CD1c-positive myeloid dendritic cell (primary cell): ENCODE measurements around the gene JAG1.
"Not testable (repeated sequence)": the region's sequence is repeated elsewhere in the genome, so short reads cannot be mapped to it uniquely, and the experiment has no call there.

Experiments used
- DNase-seq: peaks from one replicate; pipeline ENCODE4 v3.0.0-alpha.2; 2016; ENCODE audit errors: extremely low spot score

JAG1 gene

DNA sequence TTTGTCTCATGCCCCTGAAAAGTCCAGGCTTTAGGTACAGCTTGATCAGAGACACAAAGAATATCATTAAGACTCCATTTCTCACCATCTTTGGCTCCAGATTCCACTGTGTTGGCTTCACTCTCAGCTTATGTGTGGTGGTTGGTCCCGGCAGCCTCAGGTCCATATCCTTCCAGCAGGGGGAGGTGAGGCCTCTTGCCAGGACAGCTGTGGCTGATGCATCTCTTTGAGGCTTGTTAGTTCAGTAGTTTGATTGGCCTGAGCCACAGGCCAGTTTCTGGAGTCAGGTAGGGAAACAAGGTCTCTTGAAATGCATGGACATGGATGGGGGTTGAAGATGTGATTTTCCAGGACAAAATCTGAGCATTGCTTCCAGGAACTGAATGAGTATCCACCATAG, 62.4 kb downstream of the JAG1 start:
- DNase-seq, result no peak

DNA sequence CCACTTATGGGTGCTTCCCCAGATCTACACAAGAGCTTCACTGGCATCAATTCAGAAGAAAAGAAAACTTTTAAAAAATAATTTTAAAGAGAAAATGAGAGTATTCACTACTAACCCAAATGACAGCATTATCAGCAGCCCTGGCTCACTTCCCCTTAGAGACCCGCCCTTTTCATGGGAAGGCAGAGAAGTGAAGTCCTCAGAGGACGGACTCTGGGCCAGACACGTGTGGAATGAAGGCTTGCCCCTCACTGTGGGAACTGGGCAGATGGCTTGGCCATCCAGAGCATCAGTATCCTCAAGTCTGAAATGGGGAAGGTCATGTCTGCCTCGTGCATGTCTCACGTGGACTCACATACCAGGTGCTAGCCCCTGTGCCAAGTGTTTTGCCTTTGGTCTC, 63.5 kb downstream of the JAG1 start:
- DNase-seq, result peak; percentile 36

DNA sequence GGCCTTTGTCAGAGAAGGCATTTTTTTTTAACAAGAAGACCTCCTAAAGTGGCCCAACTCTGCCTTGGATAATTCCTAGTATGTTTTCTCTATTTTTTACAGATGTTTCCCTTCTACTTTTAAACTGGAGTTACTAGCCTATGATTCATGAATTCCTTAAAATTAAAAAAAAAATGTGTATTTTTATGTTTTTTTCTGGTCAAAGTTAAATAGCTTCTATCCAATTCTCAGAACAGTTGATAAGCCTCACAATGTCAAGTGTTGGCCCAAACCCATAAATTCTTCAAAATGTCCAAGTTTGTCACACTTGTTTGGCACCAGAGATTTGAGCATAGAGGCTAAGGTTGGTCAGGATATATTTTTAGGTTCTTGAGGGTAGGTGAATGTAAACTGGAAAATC, 64.0 kb downstream of the JAG1 start:
- DNase-seq, result no peak

DNA sequence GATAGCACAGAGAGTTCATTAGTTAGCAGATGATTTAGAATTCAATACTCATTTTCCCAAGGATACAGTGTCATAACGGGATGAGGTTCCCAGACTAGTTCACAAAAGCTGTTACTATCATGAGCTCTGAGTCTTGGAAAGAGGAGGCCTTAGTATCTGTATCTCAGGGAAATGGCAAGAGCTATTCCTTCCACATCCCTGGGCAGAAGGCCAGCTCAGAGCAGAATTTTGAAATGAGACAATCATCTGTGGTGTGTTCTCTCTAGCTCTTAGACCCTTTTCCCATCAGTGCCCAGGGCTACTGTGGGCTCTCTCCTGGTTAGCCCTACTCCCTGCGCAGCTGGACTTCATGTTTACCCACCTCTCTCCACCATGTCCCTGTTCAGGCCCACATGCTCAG, 64.5 kb downstream of the JAG1 start:
- DNase-seq, result no peak

DNA sequence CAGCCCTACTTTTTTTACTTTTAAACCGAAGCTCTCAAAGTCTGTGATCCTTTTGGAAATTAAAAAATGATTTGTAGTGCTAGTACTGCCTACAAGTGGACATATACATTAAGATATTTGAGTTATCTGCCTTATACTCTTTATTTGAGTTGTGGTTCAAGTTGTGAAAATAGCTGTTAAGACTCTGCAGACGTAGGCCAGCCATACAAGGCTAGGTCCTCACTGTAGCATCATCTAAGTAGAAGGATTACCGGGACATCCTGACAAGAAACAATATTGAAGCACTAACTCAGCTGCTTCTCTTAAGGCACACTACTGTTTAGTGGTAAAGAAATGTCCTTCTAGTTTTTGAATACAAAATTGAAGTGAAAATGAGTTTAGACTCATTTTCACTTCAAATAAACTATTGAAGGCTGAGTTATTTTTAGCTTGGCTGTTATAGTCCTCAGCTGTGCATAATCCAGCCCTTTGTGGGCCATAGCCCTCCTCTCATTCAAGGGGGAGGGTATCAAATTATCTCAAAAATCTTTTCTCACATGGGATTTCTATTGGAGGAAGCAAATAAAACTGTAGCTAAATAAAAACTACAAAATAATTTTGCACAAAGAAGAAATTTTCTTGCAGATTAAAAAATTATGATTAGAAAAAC, 68.1 kb downstream of the JAG1 start:
- no peak for DNase-seq

DNA sequence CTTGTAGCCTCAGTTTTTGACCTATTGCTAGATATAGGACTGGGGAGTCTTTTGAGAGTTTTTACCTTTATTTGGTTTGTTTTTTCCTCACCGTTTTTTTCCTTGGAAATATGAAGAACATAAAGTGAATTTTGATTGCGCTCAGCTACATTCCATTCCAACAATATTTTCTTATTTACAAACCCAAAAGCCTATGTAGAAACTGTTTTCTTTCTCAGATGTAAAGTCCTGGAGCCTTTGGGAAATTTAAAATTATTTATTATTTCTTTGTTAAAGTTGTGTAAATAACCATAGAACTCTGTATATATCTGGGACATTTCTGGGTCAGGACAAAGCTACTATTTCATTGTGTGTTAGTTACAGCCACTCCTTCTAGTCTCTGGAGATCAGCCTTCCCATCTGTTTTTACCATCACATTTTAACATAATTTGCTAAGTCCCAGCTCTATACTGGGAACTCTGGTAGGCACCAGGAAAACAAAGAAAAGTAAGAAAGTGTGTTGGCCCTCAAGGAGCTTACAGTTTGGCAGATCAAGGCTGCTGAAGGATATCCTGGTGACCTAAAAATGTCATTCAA, 68.8 kb downstream of the JAG1 start:
- no peak for DNase-seq

DNA sequence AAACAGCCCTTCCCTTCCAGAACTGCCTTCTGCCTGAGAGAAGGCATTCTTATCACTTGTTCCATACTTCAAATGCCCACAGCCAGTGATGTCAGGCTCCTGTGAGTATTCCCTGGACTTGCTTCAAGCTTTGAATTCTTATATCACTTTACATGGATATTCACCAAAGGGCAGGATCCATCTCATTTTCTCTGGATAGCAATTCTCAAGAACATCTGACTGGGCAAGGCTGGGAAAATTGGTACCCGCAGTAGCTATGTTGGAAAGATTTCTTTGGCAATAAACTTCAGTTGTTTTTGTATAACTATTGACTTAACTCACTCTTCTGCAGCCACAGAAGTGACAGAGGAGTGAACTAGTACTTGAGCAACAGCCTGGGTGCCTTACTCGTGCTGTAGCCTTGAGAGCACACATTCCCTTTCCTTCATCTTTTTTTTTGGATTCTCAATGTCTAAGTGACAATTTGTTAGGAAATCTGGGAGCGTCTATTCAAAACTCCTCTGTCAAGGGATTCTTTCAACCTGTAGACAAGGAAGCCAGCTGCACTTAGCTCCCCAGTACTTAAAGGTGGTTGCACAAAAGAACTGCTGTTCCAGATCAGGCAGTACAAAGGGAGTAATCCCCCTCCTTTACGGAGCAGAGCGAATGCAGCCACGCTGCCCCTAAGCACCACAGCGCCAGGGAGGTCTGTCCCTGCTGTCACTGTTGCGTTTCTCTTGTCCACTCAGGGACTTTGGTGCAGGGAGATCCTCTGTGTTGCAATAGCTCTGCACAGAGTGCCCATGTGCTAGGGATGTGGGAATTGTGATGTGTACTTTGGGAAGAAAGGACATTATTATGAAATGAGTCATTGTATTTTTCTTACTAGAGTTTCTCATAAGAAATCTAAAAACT, 69.6 kb downstream of the JAG1 start:
- DNase-seq, result no peak

DNA sequence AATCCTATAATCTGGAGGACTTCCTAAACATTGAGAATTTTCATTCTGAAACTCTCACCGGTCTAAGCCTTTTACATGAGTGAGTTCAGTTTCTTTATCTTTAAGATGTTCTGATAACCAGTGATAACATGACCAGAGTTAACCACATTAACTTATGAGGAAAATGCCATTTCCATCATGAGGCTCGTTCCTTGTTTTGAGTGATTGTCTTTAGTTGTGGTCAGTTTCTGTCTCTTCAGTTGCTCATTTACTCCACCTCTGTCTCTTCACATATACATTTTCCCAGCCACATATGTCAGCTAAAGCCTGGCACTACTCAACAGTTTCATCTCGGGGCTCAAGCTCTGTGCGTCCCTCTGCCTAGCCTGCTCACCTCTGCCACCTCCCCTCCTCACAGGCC, 70.4 kb downstream of the JAG1 start:
- DNase-seq, result no peak

DNA sequence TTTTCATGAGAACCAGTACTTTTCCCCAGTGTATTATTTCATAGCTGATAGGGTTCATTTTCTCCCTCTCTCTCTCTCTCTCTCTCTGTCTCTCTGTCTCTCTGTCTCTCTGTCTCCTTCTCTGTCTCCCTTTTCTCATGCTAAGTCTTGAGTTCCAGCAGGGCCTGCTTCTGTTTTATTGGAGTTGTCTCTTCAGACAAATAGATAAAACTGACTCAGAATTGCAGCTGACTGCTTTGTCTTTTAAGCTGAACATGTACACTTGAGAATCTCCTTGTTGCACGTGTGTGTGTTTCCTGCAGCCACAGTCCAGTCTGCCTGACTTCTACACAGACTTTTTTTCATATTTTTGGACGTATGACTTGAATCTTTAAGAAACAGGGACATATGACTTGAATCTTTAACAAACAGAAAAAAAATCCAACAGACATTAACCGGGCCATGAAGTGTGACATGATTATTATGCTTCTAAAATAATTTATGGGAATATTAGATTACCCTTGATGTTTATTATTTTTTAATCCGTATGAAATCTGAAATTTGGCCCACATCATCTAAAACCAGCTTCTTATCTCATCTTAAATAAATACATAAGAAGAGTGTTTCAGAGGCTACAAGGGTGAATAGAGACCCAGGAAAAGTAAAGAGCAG, 71.5 kb downstream of the JAG1 start:
- DNase-seq, result no peak

DNA sequence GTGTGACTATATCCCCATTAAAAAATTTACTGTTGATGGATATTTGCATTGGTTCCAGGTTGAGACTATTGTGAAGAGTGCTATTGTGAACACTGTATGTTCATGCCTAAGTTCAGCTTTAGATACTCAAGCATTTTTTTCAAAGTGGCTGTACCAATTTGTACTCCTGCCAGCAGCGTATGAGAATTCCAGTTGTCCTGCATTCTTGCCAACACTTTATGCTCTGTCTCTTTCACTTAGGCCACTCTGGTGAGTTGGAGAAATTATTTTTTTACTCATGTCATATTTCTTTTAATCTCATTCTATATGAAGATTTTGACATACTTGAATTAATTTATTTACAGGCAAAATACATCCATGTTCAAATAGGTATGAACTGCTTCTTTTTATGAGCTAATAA, 76.2 kb downstream of the JAG1 start:
- no peak for DNase-seq

DNA sequence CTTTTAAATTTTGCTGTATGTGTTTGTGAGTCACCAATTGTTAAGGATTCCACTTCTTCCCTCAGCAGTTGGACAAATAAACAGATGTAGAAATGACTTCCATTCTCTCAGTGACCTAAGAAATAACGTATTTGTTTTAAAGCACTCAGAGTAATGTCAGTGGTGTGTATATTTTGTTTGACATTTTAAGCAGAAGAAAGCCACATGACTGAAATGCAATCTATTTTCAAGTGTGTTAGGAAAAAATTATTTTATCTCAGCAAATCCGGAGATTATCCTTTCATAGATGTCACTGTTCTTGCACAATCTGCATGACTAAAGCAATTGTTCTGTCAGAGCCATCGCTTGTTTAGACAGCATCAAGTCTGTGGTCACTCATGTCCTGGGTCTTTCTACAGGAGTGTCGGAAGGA, 77.1 kb downstream of the JAG1 start:
- peak; percentile 19 for DNase-seq

DNA sequence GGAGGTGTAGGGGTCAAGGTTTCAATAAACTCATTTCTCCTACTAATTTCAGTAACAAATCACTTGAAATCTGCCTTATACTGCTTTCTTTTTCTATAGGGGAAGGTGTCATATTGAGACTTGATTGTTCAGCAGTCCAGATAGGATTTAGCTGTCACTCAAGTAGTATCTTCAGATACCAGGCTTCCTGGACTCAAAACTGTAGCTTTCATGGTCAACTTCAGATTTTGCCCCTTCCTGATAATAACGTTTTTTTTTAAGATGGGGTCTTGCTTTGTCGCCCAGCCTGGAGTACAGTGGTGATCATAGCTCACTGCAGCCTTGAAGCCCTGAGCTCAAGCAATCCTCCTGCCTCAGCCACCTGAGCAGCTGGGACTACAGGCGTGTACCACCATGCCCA, 77.8 kb downstream of the JAG1 start:
- no peak for DNase-seq

DNA sequence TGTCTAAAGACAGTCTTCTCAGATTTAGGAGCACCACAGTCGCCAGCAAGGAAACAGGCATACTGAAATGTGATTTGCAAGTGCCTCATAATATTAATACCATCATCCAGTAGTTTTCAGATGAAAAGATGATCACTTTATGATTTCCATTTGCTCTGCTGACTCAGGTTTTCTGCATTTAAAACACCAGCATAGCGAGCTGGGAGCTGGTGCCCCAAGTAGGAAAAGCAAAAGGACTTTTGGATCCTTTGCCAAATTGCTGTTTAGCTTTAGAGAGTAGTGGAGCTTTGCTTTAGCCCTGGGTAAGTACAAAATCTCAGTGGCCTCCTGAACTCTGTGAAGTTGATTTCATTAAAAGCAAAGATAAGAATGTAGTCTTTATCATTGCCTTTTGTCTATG, 78.5 kb downstream of the JAG1 start:
- no peak for DNase-seq

DNA sequence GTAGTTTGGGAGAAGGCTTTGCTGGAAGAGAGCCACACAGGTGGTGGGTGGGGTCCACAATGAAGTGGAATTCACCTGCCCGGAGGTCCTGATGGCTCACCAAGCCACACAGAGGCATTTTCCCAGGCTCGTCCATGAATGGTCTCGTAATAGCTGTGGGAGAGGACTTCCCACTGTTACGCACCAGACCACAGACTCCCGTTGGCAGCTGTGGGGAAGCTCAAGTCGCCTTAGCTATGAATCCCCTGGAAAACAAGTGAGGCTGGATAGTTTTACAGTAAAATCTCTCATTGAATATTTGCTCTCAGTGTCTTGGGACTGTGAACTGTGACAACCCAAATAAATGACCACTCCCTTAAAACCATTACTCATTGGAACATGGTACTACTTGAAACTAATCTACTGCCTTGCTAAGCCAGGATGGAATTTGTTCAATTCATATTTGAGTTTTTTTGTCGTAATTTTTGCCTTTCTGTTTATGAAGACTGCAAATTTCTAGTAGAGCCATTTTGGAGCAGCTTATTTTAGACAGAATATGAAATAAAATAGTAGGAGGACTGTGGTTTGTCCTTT, 79.4 kb downstream of the JAG1 start:
- DNase-seq, result no peak

DNA sequence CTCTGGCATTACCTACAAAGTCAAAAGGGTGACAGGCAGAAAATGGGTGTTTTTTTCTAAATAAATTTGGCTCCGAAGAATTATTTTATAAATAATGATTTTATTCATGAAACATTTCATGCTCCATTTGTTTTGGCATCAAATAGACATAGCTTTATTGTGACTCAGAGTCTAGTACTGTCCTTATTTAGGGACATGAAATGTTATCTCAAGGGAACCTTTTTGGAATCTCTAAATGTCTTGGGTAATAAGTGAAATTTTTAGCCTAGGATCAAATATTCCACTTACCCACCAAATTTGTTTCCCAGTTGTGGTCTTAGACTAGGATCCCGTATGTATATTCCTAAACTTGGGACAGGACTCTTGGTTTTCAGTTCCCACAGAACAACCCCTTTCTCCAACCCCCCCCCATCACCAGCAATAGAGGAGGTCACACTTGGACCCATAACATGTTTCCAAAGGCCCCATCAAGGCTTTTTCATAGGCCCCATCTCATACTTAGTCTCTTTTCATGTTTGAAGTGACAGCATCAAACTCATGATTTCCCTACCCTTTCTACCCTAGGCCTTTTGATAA, 81.8 kb downstream of the JAG1 start:
- DNase-seq, result no peak

DNA sequence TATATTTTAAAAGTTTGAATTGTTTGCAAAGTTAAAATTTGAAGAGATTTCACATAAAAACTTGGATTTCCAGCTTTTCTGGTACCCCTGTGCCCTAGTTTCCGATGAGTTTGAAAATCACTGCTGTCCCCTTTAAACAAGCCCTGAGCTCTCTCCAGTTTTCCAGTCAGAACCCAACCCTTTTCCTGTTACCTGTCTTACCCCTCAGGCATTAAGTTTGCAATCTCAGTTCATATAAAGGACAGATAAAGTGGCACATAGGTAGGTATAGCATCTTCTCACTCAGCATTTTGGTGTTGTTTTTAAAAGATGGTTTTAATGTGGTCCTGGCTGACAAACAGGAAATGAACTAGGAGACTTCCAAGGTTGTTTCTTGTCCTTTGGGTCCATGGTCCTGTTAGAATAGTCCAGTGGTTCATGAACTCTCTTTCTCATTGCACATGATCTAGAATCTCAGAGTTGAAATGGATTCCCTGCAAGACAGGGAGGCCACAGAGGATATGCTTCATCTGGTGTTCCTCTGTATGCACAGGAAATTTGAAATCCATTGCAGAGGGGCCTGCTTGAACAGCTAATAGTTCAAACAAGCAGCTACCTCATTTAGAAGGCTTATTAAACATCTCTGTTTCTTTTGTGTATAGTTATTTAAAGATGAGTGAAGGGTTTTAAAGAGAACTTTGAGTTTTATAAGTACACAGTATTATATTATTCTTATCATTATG, 82.7 kb downstream of the JAG1 start:
- no peak for DNase-seq

DNA sequence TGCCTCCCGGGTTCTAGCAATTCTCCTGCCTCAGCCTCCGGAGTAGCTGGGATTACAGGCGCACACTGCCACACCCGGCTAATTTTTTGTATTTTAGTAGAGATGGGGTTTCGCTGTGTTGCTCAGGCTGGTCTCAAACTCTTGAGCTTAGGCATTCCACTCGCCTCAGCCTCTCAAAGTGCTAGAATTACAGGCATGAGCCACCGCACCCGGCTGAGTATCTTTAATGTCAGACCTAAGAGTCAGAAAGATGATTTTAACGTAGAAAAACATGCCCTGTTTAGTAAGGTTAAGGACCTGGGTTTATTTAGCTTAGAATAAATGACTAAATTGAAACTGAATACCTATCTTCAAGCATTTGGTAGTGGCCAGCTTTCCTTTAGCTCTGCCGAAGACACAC, 83.4 kb downstream of the JAG1 start:
- DNase-seq, result not testable (repeated sequence)
